Left lung (tissue), 10 donors: ENCODE results near the gene CYSLTR2. TPM values are rescaled to one million over a fixed set of nuclear protein-coding genes. Genes with fewer than 3 reads are reported as not detected.

Source experiments
- ATAC-seq: fragments of 200-7000 bp; cut with Tn5 transposase; one replicate; pipeline ENCODE4 v1.9.1; 2020; ENCODE audit warnings: moderate library complexity
- DNase-seq, 4 donors: peaks; one replicate each; pipeline ENCODE4 v3.0.0-alpha.2; 2013 to 2020
- H3K27ac ChIP-seq, 2 donors: fragments of 200-600 bp; sonication (generic) in 1 of 2; one replicate each; pipeline versions ENCODE4 v1.5.0 to v1.8.0; 2020 to 2021
- H3K27me3 ChIP-seq, 2 donors: fragments of 200-600 bp; sonication (generic) in 1 of 2; one replicate each; pipeline versions ENCODE4 v1.5.0 to v1.8.0; 2020 to 2021
- H3K36me3 ChIP-seq, 2 donors: fragments of 200-600 bp; sonication (generic) in 1 of 2; one replicate each; pipeline versions ENCODE4 v1.5.0 to v1.8.0; 2020 to 2021
- H3K4me1 ChIP-seq, 2 donors: fragments of 200-600 bp; one replicate each; pipeline ENCODE4 v1.8.0; 2021
- H3K4me3 ChIP-seq, 2 donors: fragments of 200-600 bp; sonication (generic) in 1 of 2; one replicate each; pipeline versions ENCODE4 v1.5.0 to v1.8.0; 2020 to 2021; ENCODE audit warnings: mild to moderate bottlenecking in 1 of 2
- H3K9me3 ChIP-seq, 2 donors: fragments of 200-600 bp; sonication (generic) in 1 of 2; one replicate each; pipeline versions ENCODE4 v1.5.0 to v1.8.0; 2020 to 2021
- intact Hi-C, 2 donors: fragments of 100-400 bp; cut with DNase I; formaldehyde crosslinking; loops; one replicate each; pipeline versions ENCODE4 v1.11.2 to v1.14.2; 2022
- polyA plus RNA-seq, 6 donors: library from polyadenylated mRNA; unstranded; fragments of 120-200 nt; gene quantifications; one replicate each; pipeline ENCODE4 v1.2.1, GENCODE V29; 2013; ENCODE audit not compliant: insufficient read length in 6 of 6
- total RNA-seq, 2 donors: library from RNA; stranded (reverse); fragmentation: NEBNext Ultra II Directional; extraction: Animal tissue kit (Norgen Biotek cat#: 25700); gene quantifications; one replicate each; pipeline ENCODE4 v1.2.1, GENCODE V29; 2021
- TF ChIP-seq, protein P1 (sequence below), 2 donors: fragments of 200-600 bp; sonication (generic) in 1 of 2; IDR thresholded peaks; one replicate each; pipeline versions ENCODE4 v1.5.0 to v1.8.0; 2021; ENCODE audit warnings: antibody characterized with exemption in 2 of 2
- donor health status: DM: no; HTN: yes; CAD: no.
- donor health status: DM: no; HTN: no; CAD: no.

The CYSLTR2 gene
- total and polyA plus RNA-seq, 8 donors = 0.21 to 1.2 (median 0.37) TPM

GRCh38 chr13:48737689-48738088, 84.0 kb downstream of the CYSLTR2 start:
- intact Hi-C loops = no loop called here

GRCh38 chr13:48738311-48738710, 84.6 kb downstream of the CYSLTR2 start:
- Histone ChIP-seq H3K9me3 (no peaks in the 10 kb centered on the region), H3K36me3 (no peaks in the 10 kb centered on the region), H3K27ac (no peak overlapping the region), H3K27me3 (no peaks in the 10 kb centered on the region), H3K4me3 (no peak overlapping the region), H3K4me1 (no peaks in the 10 kb centered on the region)
- ATAC-seq (no peak), DNase-seq (no peak)
- TF ChIP-seq, protein P1, sequence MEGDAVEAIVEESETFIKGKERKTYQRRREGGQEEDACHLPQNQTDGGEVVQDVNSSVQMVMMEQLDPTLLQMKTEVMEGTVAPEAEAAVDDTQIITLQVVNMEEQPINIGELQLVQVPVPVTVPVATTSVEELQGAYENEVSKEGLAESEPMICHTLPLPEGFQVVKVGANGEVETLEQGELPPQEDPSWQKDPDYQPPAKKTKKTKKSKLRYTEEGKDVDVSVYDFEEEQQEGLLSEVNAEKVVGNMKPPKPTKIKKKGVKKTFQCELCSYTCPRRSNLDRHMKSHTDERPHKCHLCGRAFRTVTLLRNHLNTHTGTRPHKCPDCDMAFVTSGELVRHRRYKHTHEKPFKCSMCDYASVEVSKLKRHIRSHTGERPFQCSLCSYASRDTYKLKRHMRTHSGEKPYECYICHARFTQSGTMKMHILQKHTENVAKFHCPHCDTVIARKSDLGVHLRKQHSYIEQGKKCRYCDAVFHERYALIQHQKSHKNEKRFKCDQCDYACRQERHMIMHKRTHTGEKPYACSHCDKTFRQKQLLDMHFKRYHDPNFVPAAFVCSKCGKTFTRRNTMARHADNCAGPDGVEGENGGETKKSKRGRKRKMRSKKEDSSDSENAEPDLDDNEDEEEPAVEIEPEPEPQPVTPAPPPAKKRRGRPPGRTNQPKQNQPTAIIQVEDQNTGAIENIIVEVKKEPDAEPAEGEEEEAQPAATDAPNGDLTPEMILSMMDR (IDR thresholded peaks at IDR 0.05) = no peak
- intact Hi-C loops = no loop called here

More at GRCh38 chr13:48737689-48738088, 84.0 kb downstream of the CYSLTR2 start:
- no peak for DNase-seq
- Histone ChIP-seq H3K27me3 (no peaks in the 10 kb centered on the region), H3K4me3 (no peak overlapping the region), H3K4me1 (no peaks in the 10 kb centered on the region), H3K27ac (no peak overlapping the region), H3K36me3 (no peaks in the 10 kb centered on the region), H3K9me3 (no peaks in the 10 kb centered on the region)
- TF ChIP-seq, protein P1 (IDR thresholded peaks at IDR 0.05) = no peak
- no peak for ATAC-seq

DNA sequence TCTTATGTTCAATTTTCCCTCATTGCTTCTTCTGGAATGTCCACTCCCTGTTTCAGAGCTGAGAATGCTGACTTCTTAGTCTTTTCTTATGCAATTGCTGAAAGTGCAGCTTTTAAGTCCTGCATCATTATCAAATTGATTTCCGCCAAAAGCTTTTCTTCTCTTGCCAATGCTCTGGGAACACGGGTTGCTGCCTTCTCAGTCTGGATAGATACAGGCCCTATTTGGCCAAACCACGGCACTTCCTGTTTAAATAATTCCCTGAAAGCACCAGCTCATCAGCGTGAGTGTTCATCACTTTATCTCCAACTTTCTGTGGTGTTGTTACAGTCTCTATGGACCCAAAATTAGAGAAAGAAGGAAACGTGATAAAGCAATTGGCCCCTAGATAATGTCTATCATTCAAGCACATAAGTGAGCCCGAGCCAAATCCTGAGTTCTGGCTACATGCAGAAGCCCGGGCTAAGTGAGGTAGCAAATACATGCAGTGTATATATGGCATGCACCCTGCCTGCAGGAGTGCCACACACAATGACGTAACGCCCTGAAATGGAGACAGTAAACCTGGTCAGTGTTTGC, 85.7 kb downstream of the CYSLTR2 start:
- no peaks in the 10 kb centered on the region for H3K27me3 ChIP-seq
- H3K27ac ChIP-seq = no peak overlapping the region
- intact Hi-C loops = no loop called here
- ATAC-seq (peak; percentile 59), DNase-seq (peak in 2 of 4 donors; percentile 70 to 87)
- H3K9me3 ChIP-seq = no peaks in the 10 kb centered on the region
- no peaks in the 10 kb centered on the region for H3K36me3 ChIP-seq
- TF ChIP-seq, protein P1 (IDR thresholded peaks at IDR 0.05) = no peak
- H3K4me3 ChIP-seq = no peak overlapping the region
- H3K4me1 ChIP-seq = no peaks in the 10 kb centered on the region

GRCh38 chr13:48741377-48741776, 87.6 kb downstream of the CYSLTR2 start:
- H3K9me3 ChIP-seq = no peaks in the 10 kb centered on the region
- no peak for DNase-seq
- H3K4me3 ChIP-seq = no peak overlapping the region
- H3K36me3 ChIP-seq = no peaks in the 10 kb centered on the region
- H3K27ac ChIP-seq = no peak overlapping the region
- intact Hi-C loops = no loop called here
- no peaks in the 10 kb centered on the region for H3K27me3 ChIP-seq
- TF ChIP-seq, protein P1 (IDR thresholded peaks at IDR 0.05) = no peak
- no peak for ATAC-seq
- H3K4me1 ChIP-seq = no peaks in the 10 kb centered on the region

DNA sequence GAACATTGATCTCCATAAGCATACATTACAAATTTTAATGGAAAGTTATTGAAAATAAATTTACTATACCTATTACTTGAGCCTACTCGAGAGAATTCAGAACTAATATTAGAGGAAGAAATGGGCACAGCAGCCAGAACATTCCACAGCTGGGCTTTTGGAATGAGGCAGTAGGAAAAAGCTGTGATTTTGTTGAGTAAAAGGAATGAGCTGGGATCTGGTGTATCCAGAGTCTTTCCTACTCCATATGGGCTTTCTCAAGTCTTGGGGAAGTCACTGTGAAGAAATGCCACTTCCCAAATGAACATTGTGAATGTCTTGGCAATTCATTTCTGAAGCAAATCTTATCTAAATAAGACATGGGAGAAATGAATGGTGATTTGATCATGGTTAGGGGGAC, 93.1 kb downstream of the CYSLTR2 start:
- ATAC-seq = no peak
- intact Hi-C loops = no loop called here
- Histone ChIP-seq H3K4me3 (no peak overlapping the region), H3K27me3 (no peaks in the 10 kb centered on the region), H3K36me3 (no peaks in the 10 kb centered on the region), H3K27ac (no peak overlapping the region), H3K4me1 (peaks cover 0 to 4% of the 10 kb centered on the region in 2 donors), H3K9me3 (no peaks in the 10 kb centered on the region)
- peak in 1 of 4 donors; percentile 46 for DNase-seq
- TF ChIP-seq, protein P1 (IDR thresholded peaks at IDR 0.05) = no peak
